Right atrium auricular region (tissue), 2 donors: Measurements from ENCODE around the gene ATPAF2. TPM values are rescaled to one million over a fixed set of nuclear protein-coding genes. Genes with fewer than 3 reads are reported as not detected.

ENCODE experiments used
- DNase-seq: peaks from one replicate; pipeline ENCODE4 v3.0.0-alpha.2; 2019; ENCODE audit warnings: low spot score
- H3K27ac ChIP-seq, 2 donors: fragments of 200-600 bp; sonication (generic); 1 replicate in 1 of 2; 2 replicates in 1 of 2; pipeline ENCODE4 v1.5.1; 2016 to 2019
- H3K27me3 ChIP-seq, 2 donors: fragments of 200-600 bp; sonication (generic); one replicate each; pipeline versions ENCODE4 v1.5.1 to v1.6.0; 2017 to 2019
- H3K36me3 ChIP-seq: fragments of 200-600 bp; sonication (generic); one replicate; pipeline ENCODE4 v1.5.1; 2016
- H3K4me1 ChIP-seq, 2 donors: fragments of 200-600 bp; sonication (generic); one replicate each; pipeline versions ENCODE4 v1.5.1 to v1.6.0; 2017 to 2019
- H3K4me3 ChIP-seq, 2 donors: fragments of 200-600 bp; sonication (generic); 1 replicate in 1 of 2; 2 replicates in 1 of 2; pipeline ENCODE4 v1.5.1; 2017 to 2019; ENCODE audit warnings: mild to moderate bottlenecking in 1 of 2, moderate library complexity in 1 of 2
- H3K9me3 ChIP-seq, 2 donors: fragments of 200-600 bp; sonication (generic); one replicate each; pipeline ENCODE4 v1.5.1; 2019
- total RNA-seq, 2 donors: library from RNA; depleted of rRNA; stranded (reverse); fragments of >200 nt; gene quantifications; one replicate each; pipeline ENCODE4 v1.1.0, GENCODE V29; 2016
- TF ChIP-seq, protein P1 (sequence below), 2 donors: fragments of 200-600 bp; sonication (generic); IDR thresholded peaks; one replicate each; pipeline ENCODE4 v1.5.1; 2019; ENCODE audit warnings: antibody characterized with exemption in 2 of 2

ATPAF2 gene
- total RNA-seq, 2 donors from 2014 or later, result 11.1 to 47.0 TPM

- TF ChIP-seq, protein P1, sequence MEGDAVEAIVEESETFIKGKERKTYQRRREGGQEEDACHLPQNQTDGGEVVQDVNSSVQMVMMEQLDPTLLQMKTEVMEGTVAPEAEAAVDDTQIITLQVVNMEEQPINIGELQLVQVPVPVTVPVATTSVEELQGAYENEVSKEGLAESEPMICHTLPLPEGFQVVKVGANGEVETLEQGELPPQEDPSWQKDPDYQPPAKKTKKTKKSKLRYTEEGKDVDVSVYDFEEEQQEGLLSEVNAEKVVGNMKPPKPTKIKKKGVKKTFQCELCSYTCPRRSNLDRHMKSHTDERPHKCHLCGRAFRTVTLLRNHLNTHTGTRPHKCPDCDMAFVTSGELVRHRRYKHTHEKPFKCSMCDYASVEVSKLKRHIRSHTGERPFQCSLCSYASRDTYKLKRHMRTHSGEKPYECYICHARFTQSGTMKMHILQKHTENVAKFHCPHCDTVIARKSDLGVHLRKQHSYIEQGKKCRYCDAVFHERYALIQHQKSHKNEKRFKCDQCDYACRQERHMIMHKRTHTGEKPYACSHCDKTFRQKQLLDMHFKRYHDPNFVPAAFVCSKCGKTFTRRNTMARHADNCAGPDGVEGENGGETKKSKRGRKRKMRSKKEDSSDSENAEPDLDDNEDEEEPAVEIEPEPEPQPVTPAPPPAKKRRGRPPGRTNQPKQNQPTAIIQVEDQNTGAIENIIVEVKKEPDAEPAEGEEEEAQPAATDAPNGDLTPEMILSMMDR (IDR thresholded peaks at IDR 0.05), result no peak
- Histone ChIP-seq H3K9me3 (no peaks in the 10 kb centered on the region), H3K4me1 (peaks cover 0 to 52% of the 10 kb centered on the region in 2 donors)
These were observed 9.9 kb downstream of the ATPAF2 start for GRCh38 chr17:18028952-18029540.

DNA sequence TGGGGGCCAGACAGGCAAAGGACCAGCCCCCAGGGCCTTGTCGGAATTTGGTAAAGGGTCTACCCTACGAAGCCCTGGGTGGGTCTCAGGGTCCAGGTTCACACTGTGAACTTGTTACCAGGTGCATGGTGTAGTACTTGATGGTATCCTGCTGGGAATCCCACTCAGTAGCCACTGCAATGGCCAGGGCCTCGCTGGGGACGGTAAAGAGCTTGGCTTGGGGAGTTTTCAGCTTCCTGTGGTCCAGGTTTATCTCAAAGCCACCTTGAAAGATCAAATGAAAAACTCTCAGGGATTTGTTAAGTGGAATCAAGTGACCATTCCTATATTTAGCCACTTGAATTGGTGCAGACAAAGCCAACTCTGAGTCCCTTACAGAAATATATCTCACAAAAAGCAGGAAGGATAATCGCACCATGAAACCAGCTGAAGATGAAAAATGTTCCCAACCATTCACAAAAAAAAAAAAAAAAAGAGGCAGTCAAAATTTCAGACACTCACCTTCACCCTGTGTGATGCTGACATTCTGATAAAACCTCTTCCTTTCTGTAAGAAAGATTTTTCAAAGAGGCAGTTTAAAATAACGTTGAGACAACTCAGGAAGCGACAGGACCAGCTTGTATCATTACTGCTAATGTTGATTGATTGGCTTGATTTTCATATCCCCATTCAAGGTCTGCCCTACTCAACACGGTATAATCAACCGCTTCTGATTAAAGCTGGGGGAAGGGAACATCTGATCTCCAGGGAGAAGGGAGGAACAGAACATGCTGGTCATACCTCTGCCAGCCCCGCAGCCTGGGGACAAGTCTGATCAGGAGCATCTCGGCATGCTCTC lies 10.6 kb downstream of the ATPAF2 start:
- no peaks in the 10 kb centered on the region for H3K27me3 ChIP-seq
- no peak for DNase-seq
- TF ChIP-seq, protein P1 (IDR thresholded peaks at IDR 0.05), result no peak
- H3K36me3 ChIP-seq, result no peaks in the 10 kb centered on the region
- peak overlapping the region; percentile 79 to 93 for H3K27ac ChIP-seq
- H3K4me1 ChIP-seq, result peaks cover 0 to 52% of the 10 kb centered on the region in 2 donors
- H3K4me3 ChIP-seq, result no peak overlapping the region
- H3K9me3 ChIP-seq, result no peaks in the 10 kb centered on the region

More at GRCh38 chr17:18028952-18029540, 9.9 kb downstream of the ATPAF2 start:
- Histone ChIP-seq H3K27me3 (no peaks in the 10 kb centered on the region), H3K4me3 (no peak overlapping the region), H3K27ac (peak overlapping the region; percentile 79 to 93), H3K36me3 (no peaks in the 10 kb centered on the region)
- DNase-seq, result no peak

- peak overlapping the region; percentile 79 to 93 for H3K27ac ChIP-seq
- no peak for DNase-seq
- TF ChIP-seq, protein P1 (IDR thresholded peaks at IDR 0.05), result no peak
- no peaks in the 10 kb centered on the region for H3K9me3 ChIP-seq
- no peaks in the 10 kb centered on the region for H3K36me3 ChIP-seq
- no peaks in the 10 kb centered on the region for H3K27me3 ChIP-seq
- H3K4me1 ChIP-seq, result peaks cover 0 to 42% of the 10 kb centered on the region in 2 donors
- H3K4me3 ChIP-seq, result no peak overlapping the region
These were observed 11.7 kb downstream of the ATPAF2 start for GRCh38 chr17:18027280-18027679.

DNA sequence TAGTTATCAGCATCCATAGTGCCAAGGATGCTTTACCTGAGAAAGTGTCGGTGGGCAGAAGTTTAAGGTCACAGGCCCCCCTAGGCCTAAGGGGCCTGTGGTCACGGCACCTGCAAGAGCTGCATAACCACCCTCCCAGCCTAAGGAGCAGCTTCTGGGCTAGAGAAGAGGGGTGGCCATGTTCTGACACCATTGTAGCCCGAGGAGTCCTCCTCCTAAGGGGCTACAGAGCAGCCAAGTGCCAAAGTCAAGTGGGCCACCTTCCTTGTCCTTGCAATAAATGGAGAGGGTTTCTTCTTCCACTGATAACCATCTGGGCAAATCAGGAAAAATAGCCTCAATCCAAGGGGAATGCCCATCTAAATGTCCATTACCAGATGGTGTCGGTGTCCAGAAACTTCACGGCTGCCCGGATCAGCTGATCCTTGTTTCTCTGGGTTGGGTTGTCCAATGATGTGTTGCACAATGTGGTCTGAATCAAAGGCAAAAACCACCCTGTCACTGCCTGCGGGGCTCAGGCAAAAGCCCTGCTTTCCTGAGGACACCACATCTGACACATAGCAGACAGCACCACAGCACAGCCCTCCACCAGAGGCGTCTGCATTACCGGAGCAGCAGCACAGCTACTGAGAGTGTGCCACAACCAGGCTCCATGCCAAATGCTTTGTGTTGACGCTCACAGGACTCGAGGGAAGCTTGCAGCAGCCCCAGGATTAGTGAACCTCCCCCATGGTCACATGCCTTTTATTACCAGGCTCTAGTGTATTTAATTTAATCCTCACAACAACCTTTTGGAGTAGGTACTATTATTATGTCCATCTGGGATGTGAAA lies 12.8 kb downstream of the ATPAF2 start:
- Histone ChIP-seq H3K4me3 (no peak overlapping the region), H3K27me3 (no peaks in the 10 kb centered on the region), H3K9me3 (no peaks in the 10 kb centered on the region), H3K27ac (peak overlapping the region; percentile 79 to 93), H3K36me3 (peaks cover 5% of the 10 kb centered on the region), H3K4me1 (peaks cover 0 to 35% of the 10 kb centered on the region in 2 donors)
- TF ChIP-seq, protein P1 (IDR thresholded peaks at IDR 0.05), result no peak
- no peak for DNase-seq

DNA sequence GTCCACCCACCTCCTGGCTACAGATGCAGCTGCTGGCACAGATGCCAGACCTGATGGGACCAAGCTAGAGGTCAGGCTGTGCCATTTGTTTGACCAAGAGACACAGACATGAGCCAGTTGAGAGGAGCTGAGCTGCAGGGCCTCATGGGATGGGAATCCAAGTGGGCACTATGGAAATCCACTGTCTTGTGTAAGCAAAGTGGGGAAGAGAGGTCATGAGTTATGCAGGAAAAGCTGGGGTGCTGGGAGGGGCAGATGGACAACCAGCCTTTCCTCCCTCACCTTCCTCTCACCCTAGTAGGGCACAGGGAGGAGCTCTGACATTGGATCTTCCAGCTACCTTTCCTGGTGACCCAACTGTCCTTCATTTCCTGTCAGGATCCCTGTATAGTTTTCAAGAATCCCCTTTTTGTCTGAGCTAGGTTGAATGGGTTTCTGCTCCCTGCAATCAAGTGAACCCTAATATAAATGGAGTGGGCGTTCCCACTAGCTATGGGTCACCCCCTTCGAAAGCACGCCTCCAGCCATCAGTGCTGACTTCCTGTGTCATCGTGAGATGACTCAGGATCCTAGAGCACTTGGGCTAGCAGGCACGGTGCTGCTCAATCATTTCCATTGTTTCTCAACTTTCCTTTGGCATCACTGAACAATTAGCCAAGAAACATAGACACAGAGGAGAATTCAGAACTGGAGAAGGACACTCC lies 13.6 kb downstream of the ATPAF2 start:
- Histone ChIP-seq H3K27ac (no peak overlapping the region), H3K4me3 (no peak overlapping the region), H3K27me3 (no peaks in the 10 kb centered on the region), H3K4me1 (peaks cover 0 to 35% of the 10 kb centered on the region in 2 donors), H3K9me3 (no peaks in the 10 kb centered on the region), H3K36me3 (peaks cover 5% of the 10 kb centered on the region)
- TF ChIP-seq, protein P1 (IDR thresholded peaks at IDR 0.05), result no peak
- DNase-seq, result no peak
